Epithelial cell of prostate (primary cell): ENCODE results near the gene HNRNPL.
A peak's percentile ranks its signal among the peaks of the same experiment; 100 is the strongest.
"Not testable (repeated sequence)": the region's sequence is repeated elsewhere in the genome, so short reads cannot be mapped to it uniquely, and the experiment has no call there.

Source experiments
- DNase-seq: peaks from one replicate; pipeline ENCODE4 v3.0.0-alpha.2; 2011; ENCODE audit warnings: low read depth, low spot score
- H3K27ac ChIP-seq: fragments of 450-650 bp; 2 replicates; pipeline ENCODE4 v1.5.1; 2017; ENCODE audit warnings: mild to moderate bottlenecking

HNRNPL gene

GRCh38 chr19:38849860-38850435 lies at the start of gene HNRNPL:
HNRNPL (minus strand) TSS chr19:38849986; CDS start chr19:38849966, 20 bp downstream.
- DNase-seq, result peak; percentile 100
- H3K27ac ChIP-seq, result peak within 1 kb of the TSS; percentile 99

GRCh38 chr19:38898788-38899446 lies 49.1 kb upstream of the HNRNPL start:
- DNase-seq, result no peak
- H3K27ac ChIP-seq, result peak overlapping the region; percentile 60

GRCh38 chr19:38894968-38895367 lies 45.2 kb upstream of the HNRNPL start:
- no peak overlapping the region for H3K27ac ChIP-seq
- DNase-seq, result no peak

GRCh38 chr19:38893341-38893771 lies 43.6 kb upstream of the HNRNPL start:
- no peak overlapping the region for H3K27ac ChIP-seq
- no peak for DNase-seq

- DNase-seq, result no peak
- H3K27ac ChIP-seq, result no peak overlapping the region
Observed at GRCh38 chr19:38892841-38893240, 43.1 kb upstream of the HNRNPL start.

GRCh38 chr19:38891771-38892170 lies 42.0 kb upstream of the HNRNPL start:
- DNase-seq, result no peak
- no peak overlapping the region for H3K27ac ChIP-seq

GRCh38 chr19:38890686-38891085 lies 40.9 kb upstream of the HNRNPL start:
- no peak overlapping the region for H3K27ac ChIP-seq
- no peak for DNase-seq

- no peak overlapping the region for H3K27ac ChIP-seq
- DNase-seq, result no peak
Observed at GRCh38 chr19:38889803-38890202, 40.0 kb upstream of the HNRNPL start.

- DNase-seq, result no peak
- no peak overlapping the region for H3K27ac ChIP-seq
Observed at GRCh38 chr19:38888876-38889275, 39.1 kb upstream of the HNRNPL start.

- not testable (repeated sequence) for H3K27ac ChIP-seq, DNase-seq
Observed at GRCh38 chr19:38884691-38885090, 34.9 kb upstream of the HNRNPL start.

- no peak overlapping the region for H3K27ac ChIP-seq
- DNase-seq, result no peak
Observed at GRCh38 chr19:38883286-38883685, 33.5 kb upstream of the HNRNPL start.

GRCh38 chr19:38880882-38881609 lies 31.3 kb upstream of the HNRNPL start:
- no peak for DNase-seq
- H3K27ac ChIP-seq, result no peak overlapping the region

- H3K27ac ChIP-seq, result no peak overlapping the region
- no peak for DNase-seq
Observed at GRCh38 chr19:38880076-38880881, 30.5 kb upstream of the HNRNPL start.

- DNase-seq, result no peak
- H3K27ac ChIP-seq, result no peak overlapping the region
Observed at GRCh38 chr19:38879400-38879751, 29.6 kb upstream of the HNRNPL start.

- DNase-seq, result no peak
- H3K27ac ChIP-seq, result peak overlapping the region; percentile 44
Observed at GRCh38 chr19:38878575-38879399, 29.0 kb upstream of the HNRNPL start.

GRCh38 chr19:38877781-38878574 lies 28.2 kb upstream of the HNRNPL start, which contains the start of gene RINL:
RINL (minus strand) TSS chr19:38878275; CDS start chr19:38876742, 1,533 bp downstream.
- H3K27ac ChIP-seq, result peak within 1 kb of the TSS; percentile 44
- no peak for DNase-seq

GRCh38 chr19:38875656-38876395 lies 26.0 kb upstream of the HNRNPL start:
- H3K27ac ChIP-seq, result no peak overlapping the region
- no peak for DNase-seq

- DNase-seq, H3K27ac ChIP-seq: not testable (repeated sequence)
Observed at GRCh38 chr19:38873400-38873799, 23.6 kb upstream of the HNRNPL start.
